Activated T-helper 1 cell treated with anti-CD3 and anti-CD28 coated beads, Interleukin-2, amount 50 U/mL, for 16 hours (primary cell): Measurements from ENCODE around the gene DPEP2.
"Not testable (repeated sequence)": the region's sequence is repeated elsewhere in the genome, so short reads cannot be mapped to it uniquely, and the experiment has no call there.

Source experiments
- DNase-seq, 2 donors: peaks; one replicate each; pipeline ENCODE4 v3.0.0-alpha.2; 2020; ENCODE audit warnings: low read depth in 1 of 2, low spot score in 1 of 2

The DPEP2 gene

GRCh38 chr16:67939507-67940445 is 59.5 kb downstream of the DPEP2 start:
- no peak for DNase-seq

GRCh38 chr16:67937713-67938112 is 61.6 kb downstream of the DPEP2 start:
- DNase-seq: not testable (repeated sequence)
